Measurements from ENCODE around the gene NACAD. TPM values are rescaled to one million over a fixed set of nuclear protein-coding genes. Genes with fewer than 3 reads are reported as not detected.

NACAD gene, protein sequence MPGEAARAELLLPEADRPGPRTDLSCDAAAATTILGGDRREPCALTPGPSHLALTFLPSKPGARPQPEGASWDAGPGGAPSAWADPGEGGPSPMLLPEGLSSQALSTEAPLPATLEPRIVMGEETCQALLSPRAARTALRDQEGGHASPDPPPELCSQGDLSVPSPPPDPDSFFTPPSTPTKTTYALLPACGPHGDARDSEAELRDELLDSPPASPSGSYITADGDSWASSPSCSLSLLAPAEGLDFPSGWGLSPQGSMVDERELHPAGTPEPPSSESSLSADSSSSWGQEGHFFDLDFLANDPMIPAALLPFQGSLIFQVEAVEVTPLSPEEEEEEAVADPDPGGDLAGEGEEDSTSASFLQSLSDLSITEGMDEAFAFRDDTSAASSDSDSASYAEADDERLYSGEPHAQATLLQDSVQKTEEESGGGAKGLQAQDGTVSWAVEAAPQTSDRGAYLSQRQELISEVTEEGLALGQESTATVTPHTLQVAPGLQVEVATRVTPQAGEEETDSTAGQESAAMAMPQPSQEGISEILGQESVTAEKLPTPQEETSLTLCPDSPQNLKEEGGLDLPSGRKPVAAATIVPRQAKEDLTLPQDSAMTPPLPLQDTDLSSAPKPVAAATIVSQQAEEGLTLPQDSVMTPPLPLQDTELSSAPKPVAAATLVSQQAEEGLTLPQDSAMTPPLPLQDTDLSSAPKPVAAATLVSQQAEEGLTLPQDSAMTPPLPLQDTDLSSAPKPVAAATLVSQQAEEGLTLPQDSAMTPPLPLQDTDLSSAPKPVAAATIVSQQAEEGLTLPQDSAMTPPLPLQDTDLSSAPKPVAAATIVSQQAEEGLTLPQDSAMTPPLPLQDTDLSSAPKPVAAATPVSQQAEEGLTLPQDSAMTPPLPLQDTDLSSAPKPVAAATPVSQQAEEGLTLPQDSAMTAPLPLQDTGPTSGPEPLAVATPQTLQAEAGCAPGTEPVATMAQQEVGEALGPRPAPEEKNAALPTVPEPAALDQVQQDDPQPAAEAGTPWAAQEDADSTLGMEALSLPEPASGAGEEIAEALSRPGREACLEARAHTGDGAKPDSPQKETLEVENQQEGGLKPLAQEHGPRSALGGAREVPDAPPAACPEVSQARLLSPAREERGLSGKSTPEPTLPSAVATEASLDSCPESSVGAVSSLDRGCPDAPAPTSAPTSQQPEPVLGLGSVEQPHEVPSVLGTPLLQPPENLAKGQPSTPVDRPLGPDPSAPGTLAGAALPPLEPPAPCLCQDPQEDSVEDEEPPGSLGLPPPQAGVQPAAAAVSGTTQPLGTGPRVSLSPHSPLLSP (N-terminal part only)
- total RNA-seq: 9.2 to 11.4 TPM (median 10.3 TPM) in 3 replicates

GRCh38 chr7:45088821-45089340 is at the start of gene NACAD:
TSS of gene NACAD (minus strand) at chr7:45088969. CDS start at chr7:45088894, 75 bp downstream.
- H3K27me3 Mint-ChIP-seq (ENCODE audit: low read depth): peaks cover 31% of the 10 kb centered on the region
- no peak within 1 kb of the TSS for H3K27ac Mint-ChIP-seq
- DNase-seq (ENCODE audit: low spot score in 2 of 2, unreplicated experiment in 2 of 2): peak in 1 of 2 experiments; percentile 52
- peaks cover 2% of the 10 kb centered on the region for H3K4me1 Mint-ChIP-seq
- peaks cover 4% of the 10 kb centered on the region for H3K9me3 Mint-ChIP-seq
- no peaks in the 10 kb centered on the region for H3K36me3 Mint-ChIP-seq
- no peak for TF ChIP-seq CTCF (IDR thresholded peaks at IDR 0.05; ENCODE audit: unreplicated experiment)
- H3K4me3 Mint-ChIP-seq: peak within 1 kb of the TSS; percentile 71

GRCh38 chr7:45136106-45137060 is 47.6 kb upstream of the NACAD start:
- peak; percentile 83 for TF ChIP-seq CTCF (IDR thresholded peaks at IDR 0.05; ENCODE audit: unreplicated experiment)
- H3K4me1 Mint-ChIP-seq: no peaks in the 10 kb centered on the region
- peaks cover 13% of the 10 kb centered on the region for H3K27me3 Mint-ChIP-seq (ENCODE audit: low read depth)
- H3K9me3 Mint-ChIP-seq: no peaks in the 10 kb centered on the region
- H3K4me3 Mint-ChIP-seq: no peak overlapping the region
- H3K27ac Mint-ChIP-seq: no peak overlapping the region
- no peaks in the 10 kb centered on the region for H3K36me3 Mint-ChIP-seq
- DNase-seq (ENCODE audit: low spot score in 2 of 2, unreplicated experiment in 2 of 2): peak in 1 of 2 experiments; percentile 64

DNA sequence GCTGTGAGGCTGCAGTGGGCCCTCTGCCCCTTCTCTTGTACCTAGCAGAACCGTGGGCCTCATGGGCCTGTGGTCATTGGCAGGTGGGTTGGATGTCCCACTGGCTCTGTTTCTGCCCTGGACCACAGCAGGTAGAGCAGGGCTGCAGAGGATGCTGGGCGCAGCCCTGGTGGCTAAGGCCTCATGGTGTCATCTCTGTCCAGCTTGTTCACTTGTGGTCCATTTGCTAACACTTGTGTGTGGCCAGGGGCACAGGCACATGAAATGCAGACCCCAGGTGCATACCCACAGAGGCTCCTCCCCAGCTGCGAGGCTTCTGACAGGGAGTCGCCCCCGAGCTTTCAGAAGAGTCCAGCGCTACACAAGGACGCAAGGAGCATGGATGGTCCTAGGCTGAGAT is 45.1 kb upstream of the NACAD start:
- Mint-ChIP-seq H3K27me3 (ENCODE audit: low read depth) (peaks cover 12% of the 10 kb centered on the region), H3K4me1 (no peaks in the 10 kb centered on the region), H3K27ac (no peak overlapping the region), H3K4me3 (no peak overlapping the region), H3K9me3 (no peaks in the 10 kb centered on the region), H3K36me3 (no peaks in the 10 kb centered on the region)
- TF ChIP-seq CTCF (IDR thresholded peaks at IDR 0.05; ENCODE audit: unreplicated experiment): no peak
- DNase-seq (ENCODE audit: low spot score in 2 of 2, unreplicated experiment in 2 of 2): no peak

DNA sequence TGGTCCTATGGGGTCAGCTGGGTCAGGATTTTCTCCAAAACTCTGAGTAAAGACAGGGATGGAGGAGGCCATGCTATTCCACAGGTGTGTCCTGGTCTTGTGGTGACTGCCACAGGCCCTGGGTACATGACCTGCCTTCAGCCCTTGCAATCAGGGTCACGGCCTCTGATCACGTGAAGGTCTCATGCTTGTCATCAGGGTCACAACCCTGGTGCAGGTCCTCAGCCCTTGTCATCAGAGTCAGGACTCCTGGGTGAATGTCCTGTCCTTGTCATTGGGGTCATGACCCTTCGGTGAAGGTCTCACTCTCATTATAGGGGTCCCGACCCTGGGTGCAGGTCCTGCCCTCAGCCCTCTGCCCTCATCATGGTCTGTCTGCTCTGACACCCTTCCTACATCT is 44.6 kb upstream of the NACAD start:
- no peak for DNase-seq (ENCODE audit: low spot score in 2 of 2, unreplicated experiment in 2 of 2)
- no peaks in the 10 kb centered on the region for H3K4me1 Mint-ChIP-seq
- peaks cover 12% of the 10 kb centered on the region for H3K27me3 Mint-ChIP-seq (ENCODE audit: low read depth)
- no peak overlapping the region for H3K27ac Mint-ChIP-seq
- H3K4me3 Mint-ChIP-seq: no peak overlapping the region
- TF ChIP-seq CTCF (IDR thresholded peaks at IDR 0.05; ENCODE audit: unreplicated experiment): no peak
- no peaks in the 10 kb centered on the region for H3K36me3 Mint-ChIP-seq
- no peaks in the 10 kb centered on the region for H3K9me3 Mint-ChIP-seq
